NCI-H1092 (cell line): ENCODE results near the gene LRRC56.
"Not testable (repeated sequence)": the region's sequence is repeated elsewhere in the genome, so short reads cannot be mapped to it uniquely, and the experiment has no call there.

Source experiments
- DNase-seq: peaks from one replicate; lab custom pipeline; 2025; lab: John Stamatoyannopoulos, UW

LRRC56 gene

GRCh38 chr11:559020-559620, 21.8 kb downstream of the LRRC56 start:
- DNase-seq: no peak

- no peak for DNase-seq
Observed at GRCh38 chr11:559712-560304, 22.5 kb downstream of the LRRC56 start.

- peak; percentile 79 for DNase-seq
Observed at GRCh38 chr11:560305-561147, 23.2 kb downstream of the LRRC56 start, which contains the start of the genes LMNTD2 and RASSF7. Gene LMNTD2, minus strand, starts transcription at chr11:560738. Its CDS starts 22 bp downstream, at chr11:560716. Gene RASSF7, plus strand, starts transcription at chr11:560970. Its CDS starts 799 bp downstream, at chr11:561769.

- no peak for DNase-seq
Observed at GRCh38 chr11:561148-562003, 24.0 kb downstream of the LRRC56 start.

GRCh38 chr11:562046-562645, 24.8 kb downstream of the LRRC56 start:
- no peak for DNase-seq

GRCh38 chr11:563066-563811, 25.9 kb downstream of the LRRC56 start:
- no peak for DNase-seq

GRCh38 chr11:563812-564578, 26.7 kb downstream of the LRRC56 start:
- no peak for DNase-seq

GRCh38 chr11:565921-566509, 28.7 kb downstream of the LRRC56 start:
- DNase-seq: no peak

- DNase-seq: no peak
Observed at GRCh38 chr11:567011-567628, 29.8 kb downstream of the LRRC56 start.

GRCh38 chr11:567629-568292, 30.4 kb downstream of the LRRC56 start:
- no peak for DNase-seq

GRCh38 chr11:568306-569157, 31.2 kb downstream of the LRRC56 start:
- DNase-seq: peak; percentile 91

GRCh38 chr11:569158-569885, 32.0 kb downstream of the LRRC56 start:
- no peak for DNase-seq

GRCh38 chr11:571802-572185, 34.5 kb downstream of the LRRC56 start:
- DNase-seq: no peak

GRCh38 chr11:573146-573759, 35.9 kb downstream of the LRRC56 start:
- DNase-seq: no peak

- not testable (repeated sequence) for DNase-seq
Observed at GRCh38 chr11:574031-574570, 36.8 kb downstream of the LRRC56 start.

- DNase-seq: no peak
Observed at GRCh38 chr11:574632-575312, 37.4 kb downstream of the LRRC56 start.
